Hematopoietic multipotent progenitor cell treated with erythropoietin and hydrocortisone succinate and interleukin-3 and kit ligand, for 4 days (in vitro differentiated cells): Measurements from ENCODE around the gene LVRN.
"Not testable (repeated sequence)": the region's sequence is repeated elsewhere in the genome, so short reads cannot be mapped to it uniquely, and the experiment has no call there.

ENCODE experiments used
- DNase-seq: peaks from one replicate; pipeline ENCODE4 v3.0.0-alpha.2; 2015

Gene LVRN

GRCh38 chr5:115962239-115962564 is at the start of gene LVRN:
TSS of gene LVRN (plus strand) at chr5:115962475. CDS start at chr5:115962618, 143 bp downstream.
- no peak for DNase-seq

GRCh38 chr5:115913623-115914400 is 48.5 kb upstream of the LVRN start:
- not testable (repeated sequence) for DNase-seq

GRCh38 chr5:115920171-115920725 is 42.0 kb upstream of the LVRN start:
- no peak for DNase-seq

- DNase-seq, result not testable (repeated sequence)
Observed at GRCh38 chr5:115928578-115929407, 33.5 kb upstream of the LVRN start.

GRCh38 chr5:115930171-115930570 is 32.1 kb upstream of the LVRN start:
- not testable (repeated sequence) for DNase-seq

GRCh38 chr5:115930630-115931337 is 31.5 kb upstream of the LVRN start:
- DNase-seq, result no peak

GRCh38 chr5:115932991-115933390 is 29.3 kb upstream of the LVRN start:
- no peak for DNase-seq

GRCh38 chr5:115934388-115934974 is 27.8 kb upstream of the LVRN start:
- DNase-seq, result no peak

GRCh38 chr5:115936031-115936430 is 26.2 kb upstream of the LVRN start:
- DNase-seq, result no peak

- DNase-seq, result no peak
Observed at GRCh38 chr5:115939059-115939458, 23.2 kb upstream of the LVRN start.

GRCh38 chr5:115940080-115940810 is 22.0 kb upstream of the LVRN start:
- no peak for DNase-seq

GRCh38 chr5:115941051-115941675 is 21.1 kb upstream of the LVRN start:
- no peak for DNase-seq

GRCh38 chr5:115944501-115944900 is 17.8 kb upstream of the LVRN start:
- DNase-seq, result no peak

- DNase-seq, result no peak
Observed at GRCh38 chr5:115946655-115947054, 15.6 kb upstream of the LVRN start.

GRCh38 chr5:115947260-115947659 is 15.0 kb upstream of the LVRN start:
- no peak for DNase-seq

- DNase-seq, result no peak
Observed at GRCh38 chr5:115948091-115948534, 14.2 kb upstream of the LVRN start.

GRCh38 chr5:115949096-115949495 is 13.2 kb upstream of the LVRN start:
- DNase-seq, result no peak

- DNase-seq, result no peak
Observed at GRCh38 chr5:115952588-115952987, 9.7 kb upstream of the LVRN start.

GRCh38 chr5:115954144-115954543 is 8.1 kb upstream of the LVRN start:
- no peak for DNase-seq

- no peak for DNase-seq
Observed at GRCh38 chr5:115956957-115957356, 5.3 kb upstream of the LVRN start.
